H9 (cell line): ENCODE data around the gene CAMTA1. TPM values are rescaled to one million over a fixed set of nuclear protein-coding genes. Genes with fewer than 3 reads are reported as not detected.

Experiments
- DNase-seq: peaks from one replicate; pipeline ENCODE4 v3.0.0-alpha.2; 2017
- H2AFZ ChIP-seq: one replicate; pipeline ENCODE4 v1.6.1; 2013; ENCODE audit warnings: mild to moderate bottlenecking, low read length, control low read depth, moderate library complexity
- H2AK5ac ChIP-seq: 2 replicates; pipeline ENCODE4 v1.6.1; 2013; ENCODE audit warnings: low read length, control low read depth, mixed read lengths; ENCODE audit not compliant: insufficient read length
- H2BK120ac ChIP-seq: one replicate; pipeline ENCODE4 v1.6.1; 2013; ENCODE audit warnings: low read depth, mild to moderate bottlenecking, low read length, control low read depth, inconsistent platforms; ENCODE audit not compliant: poor library complexity, severe bottlenecking
- H2BK12ac ChIP-seq: 2 replicates; pipeline ENCODE4 v1.6.1; 2013; ENCODE audit warnings: low read length, control low read depth, mixed read lengths, low read depth; ENCODE audit not compliant: insufficient read length
- H2BK15ac ChIP-seq: 2 replicates; pipeline ENCODE4 v1.6.1; 2013; ENCODE audit warnings: low read depth, low read length, control low read depth
- H2BK20ac ChIP-seq: one replicate; pipeline ENCODE4 v1.6.1; 2013; ENCODE audit warnings: low read depth, mild to moderate bottlenecking, low read length, control low read depth, inconsistent platforms; ENCODE audit not compliant: poor library complexity, severe bottlenecking
- H2BK5ac ChIP-seq: 2 replicates; pipeline ENCODE4 v1.6.1; 2013; ENCODE audit warnings: low read length, control low read depth, mixed read lengths; ENCODE audit not compliant: insufficient read length
- H3K14ac ChIP-seq: 2 replicates; pipeline ENCODE4 v1.6.1; 2013; ENCODE audit warnings: low read length, control low read depth; ENCODE audit not compliant: insufficient read depth
- H3K18ac ChIP-seq: 2 replicates; pipeline ENCODE4 v1.6.1; 2013; ENCODE audit warnings: low read depth, mild to moderate bottlenecking, mixed read lengths, low read length, control low read depth; ENCODE audit not compliant: insufficient read length
- H3K23ac ChIP-seq: 2 replicates; pipeline ENCODE4 v1.6.1; 2013; ENCODE audit warnings: low read length, control low read depth, mixed read lengths, low read depth; ENCODE audit not compliant: insufficient read length
- H3K23me2 ChIP-seq: 2 replicates; pipeline ENCODE4 v1.6.1; 2013; ENCODE audit warnings: low read depth, mild to moderate bottlenecking, mixed read lengths, low read length, control low read depth; ENCODE audit not compliant: insufficient read length, poor library complexity, severe bottlenecking
- H3K27ac ChIP-seq: 2 replicates; pipeline ENCODE4 v1.5.1; 2013; ENCODE audit warnings: low read length, control low read depth, mixed read lengths, low read depth; ENCODE audit not compliant: insufficient read length
- H3K27me3 ChIP-seq: 2 replicates; pipeline ENCODE4 v1.6.1; 2013; ENCODE audit warnings: low read length, control low read depth, inconsistent platforms; ENCODE audit not compliant: insufficient read depth
- H3K4ac ChIP-seq: 2 replicates; pipeline ENCODE4 v1.6.1; 2013; ENCODE audit warnings: low read depth, mild to moderate bottlenecking, control low read depth, inconsistent platforms, low read length, moderate library complexity
- H3K4me1 ChIP-seq: 2 replicates; pipeline ENCODE4 v1.6.1; 2013; ENCODE audit warnings: low read length, control low read depth, inconsistent platforms; ENCODE audit not compliant: insufficient read depth
- H3K4me2 ChIP-seq: 2 replicates; pipeline ENCODE4 v1.6.1; 2013; ENCODE audit warnings: low read length, control low read depth, mixed read lengths; ENCODE audit not compliant: insufficient read length, insufficient read depth
- H3K56ac ChIP-seq: 2 replicates; pipeline ENCODE4 v1.6.1; 2013; ENCODE audit warnings: low read depth, mild to moderate bottlenecking, mixed read lengths, low read length, control low read depth; ENCODE audit not compliant: insufficient read length
- H3K79me1 ChIP-seq: 2 replicates; pipeline ENCODE4 v1.6.1; 2013; ENCODE audit warnings: low read depth, mild to moderate bottlenecking, moderate library complexity, low read length, control low read depth, inconsistent platforms; ENCODE audit not compliant: insufficient read depth, poor library complexity, severe bottlenecking
- H3K79me2 ChIP-seq: 2 replicates; pipeline ENCODE4 v1.6.1; 2013; ENCODE audit warnings: low read length, control low read depth, inconsistent platforms; ENCODE audit not compliant: insufficient read depth
- H3K9ac ChIP-seq: 2 replicates; pipeline ENCODE4 v1.6.1; 2013; ENCODE audit warnings: low read length, control low read depth, mixed read lengths; ENCODE audit not compliant: insufficient read length; ENCODE audit errors: extremely low read depth
- H3K9me3 ChIP-seq: one replicate; pipeline ENCODE4 v1.6.1; 2013; ENCODE audit warnings: low read depth, low read length, inconsistent platforms; ENCODE audit not compliant: control insufficient read depth
- H3T11ph ChIP-seq: one replicate; pipeline ENCODE4 v1.6.1; 2013; ENCODE audit warnings: mild to moderate bottlenecking, low read length, control low read depth, inconsistent platforms
- H4K20me1 ChIP-seq: one replicate; pipeline ENCODE4 v1.6.1; 2013; ENCODE audit not compliant: control insufficient read depth, insufficient read length, insufficient read depth
- H4K5ac ChIP-seq: 2 replicates; pipeline ENCODE4 v1.6.1; 2013; ENCODE audit warnings: low read depth, mild to moderate bottlenecking, mixed read lengths, low read length, control low read depth; ENCODE audit not compliant: insufficient read length
- H4K8ac ChIP-seq: replicated peaks from 2 replicates; pipeline ENCODE4 v1.6.1; 2013; ENCODE audit warnings: low read length, control low read depth, mixed read lengths, low read depth; ENCODE audit not compliant: insufficient read length
- H4K91ac ChIP-seq: 2 replicates; pipeline ENCODE4 v1.6.1; 2013; ENCODE audit warnings: low read depth, mild to moderate bottlenecking, moderate library complexity, mixed read lengths, low read length, control low read depth; ENCODE audit not compliant: insufficient read length
- H3K27ac Mint-ChIP-seq, 3 experiments: 2 replicates in 2 of 3; 3 replicates in 1 of 3; pipeline ENCODE4 v1.8.0; 2020 to 2021; ENCODE audit warnings: mixed read lengths in 3 of 3, mild to moderate bottlenecking in 1 of 3, moderate library complexity in 1 of 3
- H3K27me3 Mint-ChIP-seq: 2 replicates; pipeline ENCODE4 v1.8.0; 2021; ENCODE audit warnings: low read depth, mild to moderate bottlenecking, moderate library complexity, mixed read lengths
- H3K36me3 Mint-ChIP-seq, 3 experiments: 2 replicates in 2 of 3; 3 replicates in 1 of 3; pipeline ENCODE4 v1.8.0; 2020 to 2021; ENCODE audit warnings: low read depth in 3 of 3, mixed read lengths in 3 of 3; ENCODE audit not compliant: insufficient read depth in 1 of 3
- H3K4me1 Mint-ChIP-seq, 2 experiments: 2 replicates each; pipeline ENCODE4 v1.8.0; 2020; ENCODE audit warnings: mixed read lengths in 2 of 2
- H3K4me3 Mint-ChIP-seq, 2 experiments: 2 replicates in 1 of 2; 3 replicates in 1 of 2; pipeline ENCODE4 v1.8.0; 2020 to 2021; ENCODE audit warnings: mild to moderate bottlenecking in 2 of 2, mixed read lengths in 2 of 2, moderate library complexity in 1 of 2
- H3K9me3 Mint-ChIP-seq, 2 experiments: 2 replicates in 1 of 2; 3 replicates in 1 of 2; pipeline ENCODE4 v1.8.0; 2020; ENCODE audit warnings: mild to moderate bottlenecking in 2 of 2, mixed read lengths in 2 of 2, moderate library complexity in 1 of 2
- CTCF ChIP-seq: fragments of 200-600 bp; sonication (generic); conservative IDR thresholded peaks from 3 replicates; pipeline ENCODE4 v1.8.0; 2021; ENCODE audit warnings: antibody characterized with exemption, mild to moderate bottlenecking
- WGBS: extraction: QIAGEN DNeasy Blood & Tissue Kit; methylation state at CpG from one replicate; pipeline ENCODE4 v1.1.7; 2013; ENCODE audit warnings: missing lambda C conversion rate, low lambda C conversion rate, mixed read lengths; ENCODE audit not compliant: insufficient read length; ENCODE audit errors: extremely low coverage; 5-methylcytosine and 5-hydroxymethylcytosine counted together
- total RNA-seq: library from RNA; stranded (reverse); gene quantifications from 2 replicates; pipeline ENCODE4 v1.2.1, GENCODE V29; 2021

CAMTA1 gene
- total RNA-seq, 1 experiment from 2014 or later, result 115 TPM

GRCh38 chr1:7265771-7266371, 480.6 kb downstream of the CAMTA1 start:
- H3K23me2 ChIP-seq, result no peaks in the 10 kb centered on the region
- H2AK5ac ChIP-seq, result no peak overlapping the region
- peaks cover 2% of the 10 kb centered on the region for H3K27me3 Mint-ChIP-seq
- H3K4me2 ChIP-seq, result no peak overlapping the region
- 0 out of 2 replicates have a peak, but pooled peaks cover 3% of the 10 kb centered on the region for H3K4me1 ChIP-seq
- no peak overlapping the region for H3K4ac ChIP-seq
- H3K4me3 Mint-ChIP-seq, result no peak overlapping the region
- H3K9me3 ChIP-seq, result no peaks in the 10 kb centered on the region
- WGBS, result no CpG with 5 or more reads among the region's 9 CpGs
- H4K20me1 ChIP-seq, result no peaks in the 10 kb centered on the region
- peak overlapping the region in 1 of 3 experiments; percentile 66; a peak in 2 of 7 replicates for H3K27ac Mint-ChIP-seq
- TF ChIP-seq CTCF, result no peak
- peaks cover 6 to 12% (median 11%) of the 10 kb centered on the region in 3 experiments; a peak in 6 of 7 replicates for H3K36me3 Mint-ChIP-seq
- H4K91ac ChIP-seq, result no peak overlapping the region
- H3K27ac ChIP-seq, result no peak overlapping the region
- H3K4me1 Mint-ChIP-seq, result peaks cover 9 to 15% of the 10 kb centered on the region in 2 experiments; a peak in 3 of 4 replicates
- H3K18ac ChIP-seq, result no peak overlapping the region
- peaks cover 17 to 19% of the 10 kb centered on the region in 2 experiments for H3K9me3 Mint-ChIP-seq
- H2BK15ac ChIP-seq, result no peak overlapping the region
- no peak overlapping the region for H2BK12ac ChIP-seq
- no peak overlapping the region for H2AFZ ChIP-seq
- H4K8ac ChIP-seq, result no peak overlapping the region
- no peaks in the 10 kb centered on the region for H3K79me1 ChIP-seq
- H2BK20ac ChIP-seq, result no peak overlapping the region
- H3K14ac ChIP-seq, result no peak overlapping the region
- no peaks in the 10 kb centered on the region for H3K27me3 ChIP-seq
- DNase-seq, result no peak
- no peak overlapping the region for H2BK120ac ChIP-seq
- H3K23ac ChIP-seq, result no peak overlapping the region
- no peaks in the 10 kb centered on the region for H3K79me2 ChIP-seq
- no peak overlapping the region for H3T11ph ChIP-seq
- no peak overlapping the region for H4K5ac ChIP-seq
- H2BK5ac ChIP-seq, result no peak overlapping the region
- H3K56ac ChIP-seq, result no peak overlapping the region
- H3K9ac ChIP-seq, result no peak overlapping the region
